CD14-positive monocyte (primary cell): Measurements from ENCODE around the gene NKPD1. TPM values are rescaled to one million over a fixed set of nuclear protein-coding genes. Genes with fewer than 3 reads are reported as not detected.

Source experiments
- DNase-seq, 3 donors: peaks; one replicate each; pipeline ENCODE4 v3.0.0-alpha.2; 2011 to 2022
- H2AFZ ChIP-seq: 2 replicates; pipeline ENCODE4 v1.6.0; 2012; ENCODE audit warnings: mild to moderate bottlenecking, low read depth, low read length, inconsistent platforms; ENCODE audit not compliant: insufficient read depth, poor library complexity, severe bottlenecking
- H3K27ac ChIP-seq, 2 donors: 1 replicate in 1 of 2; 2 replicates in 1 of 2; pipeline ENCODE4 v1.5.1; 2012 to 2013; ENCODE audit warnings: low read length in 2 of 2, control low read depth in 1 of 2, inconsistent platforms in 1 of 2, low read depth in 1 of 2, mild to moderate bottlenecking in 1 of 2
- H3K27me3 ChIP-seq, 2 donors: one replicate each; pipeline versions ENCODE4 v1.6.0 to v1.6.1; 2011 to 2013; ENCODE audit warnings: low read length in 2 of 2; ENCODE audit not compliant: control insufficient read depth in 2 of 2, insufficient read depth in 2 of 2
- H3K36me3 ChIP-seq, 2 donors: replicated peaks in 1 of 2; 1 replicate in 1 of 2; 2 replicates in 1 of 2; pipeline versions ENCODE4 v1.5.1 to v1.6.1; 2012 to 2013; ENCODE audit warnings: low read length in 2 of 2, control low read depth in 1 of 2, inconsistent platforms in 1 of 2, mild to moderate bottlenecking in 1 of 2; ENCODE audit not compliant: insufficient read depth in 2 of 2, control insufficient read depth in 1 of 2
- H3K4me1 ChIP-seq, 2 donors: 1 replicate in 1 of 2; 2 replicates in 1 of 2; pipeline versions ENCODE4 v1.5.1 to v1.6.1; 2012 to 2013; ENCODE audit warnings: low read length in 2 of 2, control low read depth in 1 of 2, inconsistent platforms in 1 of 2, mild to moderate bottlenecking in 1 of 2, moderate library complexity in 1 of 2; ENCODE audit not compliant: insufficient read depth in 2 of 2, control insufficient read depth in 1 of 2
- H3K4me2 ChIP-seq: replicated peaks from 2 replicates; pipeline ENCODE3; 2012; ENCODE audit warnings: low read length, moderate library complexity, mild to moderate bottlenecking; ENCODE audit not compliant: poor library complexity, severe bottlenecking; ENCODE audit errors: extremely low read depth
- H3K4me3 ChIP-seq, 3 experiments: fragments of 200-600 bp in 1 of 3; sonication (generic) in 1 of 3; replicated peaks in 1 of 3; 1 replicate in 2 of 3; 2 replicates in 1 of 3; pipeline ENCODE4 v1.5.1; 2011 to 2013; ENCODE audit warnings: low read length in 3 of 3, mild to moderate bottlenecking in 3 of 3, control low read depth in 2 of 3, low read depth in 2 of 3, inconsistent platforms in 1 of 3, moderate library complexity in 1 of 3
- H3K79me2 ChIP-seq: 2 replicates; pipeline ENCODE4 v1.6.0; 2012; ENCODE audit warnings: mild to moderate bottlenecking, control low read depth, inconsistent platforms, low read length, moderate library complexity; ENCODE audit not compliant: insufficient read depth
- H3K9ac ChIP-seq: 2 replicates; pipeline ENCODE4 v1.6.0; 2017; ENCODE audit warnings: low read length, mild to moderate bottlenecking; ENCODE audit not compliant: insufficient read depth, poor library complexity, severe bottlenecking
- H3K9me3 ChIP-seq, 2 donors: replicated peaks in 1 of 2; 1 replicate in 1 of 2; 2 replicates in 1 of 2; pipeline versions ENCODE4 v1.5.1 to v1.6.1; 2012 to 2013; ENCODE audit warnings: low read length in 2 of 2, control low read depth in 1 of 2; ENCODE audit not compliant: control insufficient read depth in 1 of 2, insufficient read depth in 1 of 2
- H4K20me1 ChIP-seq: 2 replicates; pipeline ENCODE4 v1.6.0; 2012; ENCODE audit warnings: mild to moderate bottlenecking, low read length, control low read depth, moderate library complexity; ENCODE audit not compliant: insufficient read depth
- H3K27ac Mint-ChIP-seq, 7 donors: one replicate each; pipeline ENCODE4 v1.8.0; 2020; ENCODE audit warnings: mild to moderate bottlenecking in 7 of 7, mixed read lengths in 7 of 7, moderate library complexity in 6 of 7, inconsistent platforms in 2 of 7
- H3K27me3 Mint-ChIP-seq, 3 donors: one replicate each; pipeline ENCODE4 v1.8.0; 2021 to 2022; ENCODE audit warnings: low read depth in 3 of 3, mild to moderate bottlenecking in 3 of 3, mixed read lengths in 3 of 3, moderate library complexity in 3 of 3, inconsistent platforms in 1 of 3
- H3K36me3 Mint-ChIP-seq, 2 donors: one replicate each; pipeline ENCODE4 v1.8.0; 2020; ENCODE audit warnings: mixed read lengths in 2 of 2, inconsistent platforms in 1 of 2, mild to moderate bottlenecking in 1 of 2
- H3K4me1 Mint-ChIP-seq: one replicate; pipeline ENCODE4 v1.8.0; 2020; ENCODE audit warnings: mild to moderate bottlenecking, mixed read lengths
- H3K4me3 Mint-ChIP-seq, 2 donors: one replicate each; pipeline ENCODE4 v1.8.0; 2020; ENCODE audit warnings: mild to moderate bottlenecking in 2 of 2, mixed read lengths in 2 of 2, moderate library complexity in 1 of 2
- H3K9me3 Mint-ChIP-seq, 7 donors: one replicate each; pipeline ENCODE4 v1.8.0; 2020 to 2022; ENCODE audit warnings: mixed read lengths in 7 of 7, mild to moderate bottlenecking in 6 of 7, moderate library complexity in 6 of 7, inconsistent platforms in 2 of 7
- CTCF ChIP-seq: fragments of 200-600 bp; IDR thresholded peaks from one replicate; pipeline ENCODE4 v1.8.0; 2022; ENCODE audit warnings: antibody characterized with exemption, mild to moderate bottlenecking
- WGBS: methylation state at CpG from one replicate; pipeline ENCODE4 v1.1.5; 2013; ENCODE audit warnings: missing lambda C conversion rate; ENCODE audit not compliant: insufficient coverage; 5-methylcytosine and 5-hydroxymethylcytosine counted together
- intact Hi-C, 2 donors: fragments of 100-400 bp; cut with micrococcal nuclease; formaldehyde crosslinking; loops; one replicate each; pipeline versions ENCODE4 v1.15.0 to v1.15.1; 2023
- polyA plus RNA-seq, 3 donors: library from polyadenylated mRNA; depleted of rRNA in 1 of 3; unstranded in 2 of 3; stranded (reverse) in 1 of 3; fragments of 300-500 nt in 2 of 3; fragments of >200 nt in 1 of 3; fragmentation: Illumina TruSeq in 2 of 3; gene quantifications; 1 replicate in 2 of 3; 2 replicates in 1 of 3; pipeline ENCODE4 v1.2.3, GENCODE V29; 2012 to 2021

The NKPD1 gene
- polyA plus RNA-seq, 3 donors: 0.11 TPM; not detected in 2

GRCh38 chr19:45156751-45157150 lies 4.0 kb downstream of the NKPD1 start:
- Mint-ChIP-seq H3K4me3 (no peak overlapping the region), H3K4me1 (peaks cover 16% of the 10 kb centered on the region), H3K27ac (no peak overlapping the region), H3K36me3 (peaks cover 0 to 7% of the 10 kb centered on the region in 2 donors), H3K27me3 (peaks cover 50 to 83% (median 66%) of the 10 kb centered on the region in 3 donors), H3K9me3 (peaks cover 0 to 18% (median 10%) of the 10 kb centered on the region in 7 donors)
- no peak for DNase-seq
- Histone ChIP-seq H3K27me3 (peaks cover 12 to 38% of the 10 kb centered on the region in 2 donors), H4K20me1 (no peaks in the 10 kb centered on the region), H3K79me2 (no peaks in the 10 kb centered on the region), H2AFZ (no peak overlapping the region), H3K9me3 (peaks cover 0 to 15% of the 10 kb centered on the region in 2 donors), H3K9ac (no peak overlapping the region), H3K4me3 (no peak overlapping the region), H3K4me1 (peaks cover 13 to 22% of the 10 kb centered on the region in 2 donors), H3K4me2 (no peak overlapping the region), H3K36me3 (no peaks in the 10 kb centered on the region), H3K27ac (no peak overlapping the region)
- intact Hi-C loops: no loop called here
- no peak for TF ChIP-seq CTCF
- 87% methylated on average over 9 of the region's 11 CpGs for whole genome bisulfite sequencing

- Histone ChIP-seq H3K27ac (no peak overlapping the region), H3K79me2 (no peaks in the 10 kb centered on the region), H3K4me1 (peaks cover 14 to 24% of the 10 kb centered on the region in 2 donors), H4K20me1 (no peaks in the 10 kb centered on the region), H3K36me3 (no peaks in the 10 kb centered on the region), H3K9ac (no peak overlapping the region), H3K4me2 (no peak overlapping the region), H2AFZ (no peak overlapping the region), H3K9me3 (peaks cover 0 to 19% of the 10 kb centered on the region in 2 donors), H3K27me3 (peaks cover 14 to 44% of the 10 kb centered on the region in 2 donors), H3K4me3 (no peak overlapping the region)
- intact Hi-C loops: no loop called here
- peaks cover 56 to 83% (median 71%) of the 10 kb centered on the region in 3 donors for H3K27me3 Mint-ChIP-seq
- H3K4me3 Mint-ChIP-seq: no peak overlapping the region
- H3K27ac Mint-ChIP-seq: no peak overlapping the region
- H3K9me3 Mint-ChIP-seq: peaks cover 0 to 18% (median 10%) of the 10 kb centered on the region in 7 donors
- peaks cover 18% of the 10 kb centered on the region for H3K4me1 Mint-ChIP-seq
- no peak for DNase-seq
- no peak for TF ChIP-seq CTCF
- 96% methylated on average over 10 of the region's 11 CpGs for WGBS
- H3K36me3 Mint-ChIP-seq: peaks cover 0 to 7% of the 10 kb centered on the region in 2 donors
Measured at GRCh38 chr19:45156011-45156630, 4.7 kb downstream of the NKPD1 start.
